ENCODE data around the gene KCNN4.

Gene KCNN4

DNA sequence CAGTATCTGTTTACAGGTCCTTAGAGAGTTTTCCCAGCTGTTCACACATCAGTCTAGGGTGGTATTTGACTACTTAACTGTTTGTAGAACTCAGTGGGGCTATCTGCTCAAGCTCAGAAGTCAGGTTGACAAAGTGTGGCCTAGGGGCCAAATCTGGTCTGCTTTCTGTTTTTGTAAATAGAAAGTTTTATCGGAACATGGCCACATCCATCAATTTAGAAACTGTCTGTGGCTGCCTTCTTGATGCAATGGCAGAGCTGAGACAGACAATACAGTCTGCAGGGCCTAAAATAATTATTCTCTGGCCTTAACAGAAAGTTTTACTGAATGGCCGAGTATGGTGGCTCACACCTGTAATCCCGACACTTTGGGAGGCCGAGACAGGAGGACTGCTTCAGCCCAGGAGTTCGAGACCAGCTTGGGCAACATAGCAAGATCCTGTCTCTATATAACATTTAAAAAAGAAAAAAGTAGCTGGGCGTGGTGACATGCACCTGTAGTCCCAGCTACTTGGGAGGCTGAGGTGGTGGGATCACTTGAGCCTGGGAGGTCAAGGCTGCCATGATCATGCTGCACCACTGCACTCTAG is 28.4 kb downstream of the KCNN4 start:
- intact Hi-C loops (cut with DNase I; ENCODE audit: low total_unique reads) = no loop called here
- no peaks in the 10 kb centered on the region for H3K9me3 ChIP-seq
- H3K4me3 ChIP-seq = no peak overlapping the region
- DNase-seq = no peak
- peaks cover 5 to 46% (median 32%) of the 10 kb centered on the region in 3 donors for H3K36me3 ChIP-seq
- H3K27ac ChIP-seq = peak overlapping the region; percentile 85 to 91
- TF ChIP-seq CTCF (IDR thresholded peaks at IDR 0.05) = no peak
- H3K4me1 ChIP-seq = peaks cover 0 to 32% (median 16%) of the 10 kb centered on the region in 4 donors
- H3K27me3 ChIP-seq = no peaks in the 10 kb centered on the region

DNA sequence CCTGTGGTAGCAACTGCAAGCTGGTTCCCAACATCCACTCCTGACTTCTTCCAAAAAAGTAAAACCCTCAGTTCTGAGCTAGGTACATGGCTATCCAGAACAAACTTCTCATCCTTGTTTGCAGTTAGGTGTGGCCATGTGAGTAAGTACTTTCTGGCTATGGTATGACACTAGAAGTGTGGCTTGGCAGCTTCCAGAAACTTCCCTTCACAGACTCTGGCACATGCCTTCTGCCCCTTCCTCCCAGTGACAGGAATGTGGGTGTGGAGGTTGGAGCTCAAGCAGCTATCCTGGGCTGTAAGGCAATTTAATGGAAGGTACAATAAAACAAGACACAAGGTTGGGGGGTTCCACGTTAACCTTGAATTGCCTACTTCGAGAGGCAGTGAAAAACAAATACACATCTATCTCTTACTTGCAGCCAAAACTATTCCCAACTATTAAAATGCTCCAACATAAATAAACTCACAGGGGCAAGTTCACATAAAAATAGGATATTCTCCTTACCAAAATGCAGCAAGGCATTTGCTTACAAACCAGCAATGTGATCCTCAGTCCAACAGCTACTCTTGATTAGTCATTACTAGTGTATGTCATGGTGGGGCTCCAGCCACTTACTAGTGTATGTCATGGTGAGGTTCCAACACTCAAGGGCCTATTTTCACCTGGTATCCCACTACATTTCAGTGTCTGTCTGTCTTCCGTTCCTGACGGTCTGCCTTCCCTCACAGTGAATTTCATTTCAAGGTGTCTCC is 29.1 kb downstream of the KCNN4 start:
- Histone ChIP-seq H3K9me3 (no peaks in the 10 kb centered on the region), H3K4me3 (no peak overlapping the region), H3K27me3 (no peaks in the 10 kb centered on the region), H3K36me3 (peaks cover 12 to 53% (median 40%) of the 10 kb centered on the region in 3 donors), H3K4me1 (peaks cover 0 to 32% (median 16%) of the 10 kb centered on the region in 4 donors), H3K27ac (no peak overlapping the region)
- no peak for DNase-seq
- TF ChIP-seq CTCF (IDR thresholded peaks at IDR 0.05) = no peak
- intact Hi-C loops (cut with DNase I; ENCODE audit: low total_unique reads) = no loop called here

DNA sequence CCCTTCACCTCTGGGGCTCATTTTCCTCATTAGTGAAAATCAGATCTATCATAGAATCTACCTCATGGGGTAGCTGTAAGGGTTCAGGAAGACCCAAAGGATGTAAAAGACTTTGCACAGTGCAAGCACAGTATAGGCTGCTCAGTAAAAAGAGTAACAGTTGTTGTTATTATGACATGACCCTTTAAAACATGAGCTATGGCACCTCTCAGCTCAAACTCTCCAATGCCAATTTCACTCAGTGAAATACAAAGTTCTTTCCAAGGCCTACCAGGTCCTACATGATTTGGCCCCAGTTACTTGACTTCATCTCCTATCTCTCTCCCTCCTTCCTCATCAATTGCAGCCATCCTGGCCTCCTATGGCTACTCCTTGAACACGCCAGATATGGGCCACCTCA is 30.9 kb downstream of the KCNN4 start:
- no peak overlapping the region for H3K27ac ChIP-seq
- no peaks in the 10 kb centered on the region for H3K9me3 ChIP-seq
- H3K36me3 ChIP-seq = peaks cover 24 to 66% (median 52%) of the 10 kb centered on the region in 3 donors
- no peak overlapping the region for H3K4me3 ChIP-seq
- DNase-seq = no peak
- intact Hi-C loops (cut with DNase I; ENCODE audit: low total_unique reads) = no loop called here
- no peak for TF ChIP-seq CTCF (IDR thresholded peaks at IDR 0.05)
- peaks cover 0 to 26% (median 16%) of the 10 kb centered on the region in 4 donors for H3K4me1 ChIP-seq
- H3K27me3 ChIP-seq = no peaks in the 10 kb centered on the region

GRCh38 chr19:43749152-43749551 is 31.6 kb downstream of the KCNN4 start:
- H3K9me3 ChIP-seq = no peaks in the 10 kb centered on the region
- TF ChIP-seq CTCF (IDR thresholded peaks at IDR 0.05) = no peak
- peaks cover 0 to 25% (median 16%) of the 10 kb centered on the region in 4 donors for H3K4me1 ChIP-seq
- H3K4me3 ChIP-seq = no peak overlapping the region
- no peak overlapping the region for H3K27ac ChIP-seq
- intact Hi-C loops (cut with DNase I; ENCODE audit: low total_unique reads) = no loop called here
- no peaks in the 10 kb centered on the region for H3K27me3 ChIP-seq
- DNase-seq = no peak
- H3K36me3 ChIP-seq = peaks cover 31 to 74% (median 57%) of the 10 kb centered on the region in 3 donors

DNA sequence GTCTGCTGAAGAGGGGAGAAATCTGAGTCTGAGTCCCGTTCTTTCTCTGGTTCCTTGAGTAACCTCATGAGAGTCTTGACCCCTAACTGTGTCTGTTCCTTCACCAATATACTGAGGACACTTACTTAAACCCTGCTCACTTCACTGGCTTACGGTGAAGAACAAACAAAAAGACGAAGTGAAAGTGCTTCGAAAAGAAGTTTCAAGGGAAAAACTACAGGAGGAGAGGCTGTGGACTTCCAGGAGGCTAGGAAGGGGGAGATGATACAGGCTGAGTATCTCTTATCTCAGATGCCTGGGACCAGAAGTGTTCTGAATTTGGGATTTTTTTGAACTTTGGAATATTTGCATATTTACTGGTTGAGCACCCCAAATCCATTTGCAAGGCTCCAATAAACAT is 32.1 kb downstream of the KCNN4 start:
- Histone ChIP-seq H3K9me3 (no peaks in the 10 kb centered on the region), H3K4me3 (no peak overlapping the region), H3K27ac (no peak overlapping the region), H3K27me3 (no peaks in the 10 kb centered on the region), H3K4me1 (peaks cover 0 to 21% (median 14%) of the 10 kb centered on the region in 4 donors), H3K36me3 (peaks cover 31 to 79% (median 62%) of the 10 kb centered on the region in 3 donors)
- intact Hi-C loops (cut with DNase I; ENCODE audit: low total_unique reads) = no loop called here
- DNase-seq = no peak
- no peak for TF ChIP-seq CTCF (IDR thresholded peaks at IDR 0.05)

All from tibial artery (tissue), 4 donors.